ENCODE data around the gene RAB4A. TPM values are rescaled to one million over a fixed set of nuclear protein-coding genes. Genes with fewer than 3 reads are reported as not detected.

RAB4A gene
- total RNA-seq, 4 donors from 2014 or later: 65.5 to 84.7 (median 74.0) TPM

- no peak for DNase-seq (ENCODE audit: low spot score in 2 of 2)
- no peak for TF ChIP-seq CTCF (IDR thresholded peaks at IDR 0.05)
- TF ChIP-seq POLR2A (IDR thresholded peaks at IDR 0.05): no peak
- intact Hi-C loops (cut with DNase I; ENCODE audit: low total_unique reads): no loop called here
- no peak overlapping the region for H3K4me3 ChIP-seq (ENCODE audit: low read depth, poor library complexity, severe bottlenecking)
- 95 to 98% methylated on average over 2 of the region's 2 CpGs for WGBS, 2 donors
These were observed 8.7 kb upstream of the RAB4A start for GRCh38 chr1:229262239-229262638.

GRCh38 chr1:229263254-229263653 is 7.7 kb upstream of the RAB4A start:
- no peak for TF ChIP-seq CTCF (IDR thresholded peaks at IDR 0.05)
- no peak for TF ChIP-seq POLR2A (IDR thresholded peaks at IDR 0.05)
- DNase-seq (ENCODE audit: low spot score in 2 of 2): no peak
- intact Hi-C loops (cut with DNase I; ENCODE audit: low total_unique reads): no loop called here
- no peak overlapping the region for H3K4me3 ChIP-seq (ENCODE audit: low read depth, poor library complexity, severe bottlenecking)

GRCh38 chr1:229264068-229264467 is 6.8 kb upstream of the RAB4A start:
- DNase-seq (ENCODE audit: low spot score in 2 of 2): no peak
- TF ChIP-seq POLR2A (IDR thresholded peaks at IDR 0.05): no peak
- no peak for TF ChIP-seq CTCF (IDR thresholded peaks at IDR 0.05)
- WGBS, 2 donors: 83 to 92% methylated on average over 7 of the region's 7 CpGs
- intact Hi-C loops (cut with DNase I; ENCODE audit: low total_unique reads): no loop called here
- no peak overlapping the region for H3K4me3 ChIP-seq (ENCODE audit: low read depth, poor library complexity, severe bottlenecking)

- no peak for DNase-seq (ENCODE audit: low spot score in 2 of 2)
- intact Hi-C loops (cut with DNase I; ENCODE audit: low total_unique reads): no loop called here
- H3K4me3 ChIP-seq (ENCODE audit: low read depth, poor library complexity, severe bottlenecking): no peak overlapping the region
- WGBS, 2 donors: 75 to 79% methylated on average over 5 of the region's 5 CpGs
- TF ChIP-seq CTCF (IDR thresholded peaks at IDR 0.05) (no peak), POLR2A (IDR thresholded peaks at IDR 0.05) (no peak)
These were observed 6.4 kb upstream of the RAB4A start for GRCh38 chr1:229264487-229264886.

GRCh38 chr1:229266274-229266673 is 4.6 kb upstream of the RAB4A start:
- TF ChIP-seq CTCF (IDR thresholded peaks at IDR 0.05) (no peak), POLR2A (IDR thresholded peaks at IDR 0.05) (no peak)
- H3K4me3 ChIP-seq (ENCODE audit: low read depth, poor library complexity, severe bottlenecking): no peak overlapping the region
- no peak for DNase-seq (ENCODE audit: low spot score in 2 of 2)
- intact Hi-C loops (cut with DNase I; ENCODE audit: low total_unique reads): no loop called here
- WGBS, 2 donors: 72 to 88% methylated on average over 3 of the region's 3 CpGs

- intact Hi-C loops (cut with DNase I; ENCODE audit: low total_unique reads): no loop called here
- WGBS, 2 donors: 76 to 92% methylated on average over 2 of the region's 2 CpGs
- TF ChIP-seq POLR2A (IDR thresholded peaks at IDR 0.05) (no peak), CTCF (IDR thresholded peaks at IDR 0.05) (no peak)
- no peak overlapping the region for H3K4me3 ChIP-seq (ENCODE audit: low read depth, poor library complexity, severe bottlenecking)
- no peak for DNase-seq (ENCODE audit: low spot score in 2 of 2)
These were observed 3.9 kb upstream of the RAB4A start for GRCh38 chr1:229266832-229267500.
